ENCODE measurements around the gene NPEPPS.

DNA sequence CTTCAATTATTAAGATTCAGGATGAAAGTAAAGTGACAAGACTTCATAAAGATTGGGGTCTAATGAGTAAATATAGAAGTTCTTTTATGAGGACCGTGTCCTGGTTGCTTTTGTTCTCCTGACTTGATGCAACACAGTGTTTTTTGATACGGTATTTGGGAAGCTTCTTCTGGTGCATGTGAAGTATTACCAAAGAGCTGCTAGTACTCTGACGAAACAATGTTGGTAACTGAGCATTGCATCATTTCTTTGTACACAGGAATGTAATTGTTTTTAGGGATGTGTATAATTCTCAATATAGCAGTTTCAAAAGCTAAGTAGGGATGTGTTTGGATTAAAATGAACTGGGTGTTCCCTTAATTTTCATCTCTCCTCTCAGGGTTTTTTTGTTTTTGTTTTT is 134.7 kb downstream of the NPEPPS start:
- no peak for TF ChIP-seq EZH2phosphoT487 (IDR thresholded peaks at IDR 0.05; ENCODE audit: insufficient read depth, low read depth)
- no peak for TF ChIP-seq EZH2 (IDR thresholded peaks at IDR 0.05; ENCODE audit: insufficient read depth, poor library complexity, severe bottlenecking)

Measured in GM23248 (cell line).